Stimulated activated CD4-positive, alpha-beta T cell treated with anti-CD3 and anti-CD28 coated beads, Interleukin-15, amount 100 ng/mL, for 1 hour (primary cell): ENCODE measurements around the gene PARD6A.

Source experiments
- DNase-seq, 2 donors: peaks; one replicate each; pipeline ENCODE4 v3.0.0-alpha.2; 2020; ENCODE audit warnings: low read depth in 1 of 2, low spot score in 1 of 2

The PARD6A gene

GRCh38 chr16:67653789-67654402, 6.9 kb upstream of the PARD6A start:
- DNase-seq: no peak

GRCh38 chr16:67654403-67654911, 6.3 kb upstream of the PARD6A start:
- DNase-seq: no peak

- DNase-seq: no peak
Measured at GRCh38 chr16:67655363-67655762, 5.4 kb upstream of the PARD6A start.

DNA sequence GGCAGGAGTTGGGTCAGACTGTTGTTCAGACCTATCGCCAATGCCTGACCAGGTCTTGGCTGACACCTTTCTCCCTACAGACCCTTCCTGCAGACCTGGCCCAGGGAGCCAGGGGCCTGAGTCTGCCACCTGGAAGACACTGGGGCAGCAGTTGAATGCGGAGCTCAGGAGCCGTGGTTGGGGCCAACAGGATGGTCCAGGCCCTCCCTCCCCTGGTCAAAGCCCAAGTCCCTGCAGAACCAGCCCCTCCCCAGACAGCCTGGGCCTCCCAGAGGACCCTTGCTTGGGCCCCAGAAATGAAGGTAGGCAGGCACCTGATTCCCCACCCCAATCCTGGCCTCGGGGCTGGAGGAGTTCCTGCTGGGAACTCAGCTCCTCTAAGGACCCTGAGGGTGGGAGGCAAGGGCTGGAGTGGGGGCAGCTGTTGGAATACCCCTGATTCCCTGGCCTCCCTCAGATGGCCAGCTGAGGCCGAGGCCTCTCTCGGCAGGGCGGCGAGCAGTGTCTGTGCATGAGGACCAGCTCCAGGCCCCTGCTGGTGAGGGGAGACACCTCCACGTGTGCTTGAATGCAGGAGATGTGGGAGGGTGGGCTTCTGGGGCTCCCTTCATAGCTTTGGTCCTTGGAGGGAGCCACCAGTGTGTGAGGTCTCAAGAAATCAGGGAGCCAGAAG, 4.3 kb upstream of the PARD6A start:
- DNase-seq: no peak

DNA sequence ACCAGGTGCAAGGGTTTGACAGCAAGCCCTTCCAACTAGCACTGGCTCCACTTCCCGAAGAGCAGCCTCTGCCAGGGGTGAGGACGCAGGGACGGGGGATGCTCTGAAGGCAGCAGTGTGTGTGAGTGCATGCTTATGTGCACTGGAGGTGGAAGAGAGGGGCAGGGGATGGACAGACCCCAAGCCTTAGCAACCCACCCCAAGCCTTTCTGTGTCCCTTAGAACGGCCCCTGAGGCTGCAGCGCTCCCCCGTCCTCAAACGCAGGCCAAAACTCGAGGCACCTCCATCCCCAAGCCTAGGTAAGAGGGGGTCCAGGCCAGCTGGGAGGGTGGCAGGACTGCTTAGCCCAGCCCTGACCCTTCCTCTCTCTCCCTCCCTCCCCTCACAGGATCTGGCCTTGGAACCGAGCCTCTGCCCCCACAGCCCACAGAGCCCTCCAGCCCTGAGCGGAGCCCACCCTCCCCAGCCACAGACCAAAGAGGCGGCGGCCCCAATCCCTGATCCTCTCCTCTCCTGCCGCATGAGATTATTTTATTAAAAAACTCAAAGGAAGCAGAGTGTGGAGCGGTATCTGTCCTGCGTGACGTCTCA, 3.6 kb upstream of the PARD6A start:
- no peak for DNase-seq

DNA sequence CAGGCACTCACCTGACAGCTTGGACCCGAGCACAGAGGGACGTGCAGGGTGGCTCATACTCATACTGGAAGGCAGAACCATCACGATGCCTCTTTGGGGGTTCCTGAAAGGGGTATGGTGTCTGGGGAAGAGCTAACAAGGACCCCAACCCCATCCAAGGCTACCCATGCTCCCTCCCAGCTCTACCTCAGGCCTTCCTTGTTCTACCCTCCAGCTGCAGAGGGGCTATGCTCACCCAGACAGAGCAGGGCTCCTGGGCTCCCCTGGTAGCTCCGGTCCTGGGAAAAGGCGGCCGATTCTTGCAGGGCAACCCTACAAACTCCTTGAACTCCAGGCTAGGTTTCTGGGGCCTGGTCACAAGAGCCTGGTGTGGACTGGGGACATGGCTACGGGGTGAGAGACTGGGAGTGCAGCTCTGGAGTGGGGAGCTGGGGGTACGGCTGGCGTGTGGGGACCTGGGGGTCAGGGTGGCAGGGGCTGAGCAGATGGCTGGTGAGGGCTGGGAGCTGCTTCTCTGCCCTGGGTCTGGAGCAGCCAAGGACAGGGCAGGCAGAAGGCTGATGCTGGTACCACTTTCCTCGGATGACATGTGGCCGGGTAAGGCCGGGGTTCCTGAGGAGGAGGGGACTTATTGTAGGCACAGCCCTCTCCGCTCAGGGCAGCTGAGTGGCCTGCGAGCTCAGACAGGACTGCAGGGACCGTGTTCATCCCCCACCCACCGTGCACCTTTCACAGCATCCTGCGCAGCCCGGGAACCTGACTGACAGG, 2.8 kb upstream of the PARD6A start:
- DNase-seq: no peak

GRCh38 chr16:67658849-67659674, 1.7 kb upstream of the PARD6A start:
- DNase-seq: no peak

DNA sequence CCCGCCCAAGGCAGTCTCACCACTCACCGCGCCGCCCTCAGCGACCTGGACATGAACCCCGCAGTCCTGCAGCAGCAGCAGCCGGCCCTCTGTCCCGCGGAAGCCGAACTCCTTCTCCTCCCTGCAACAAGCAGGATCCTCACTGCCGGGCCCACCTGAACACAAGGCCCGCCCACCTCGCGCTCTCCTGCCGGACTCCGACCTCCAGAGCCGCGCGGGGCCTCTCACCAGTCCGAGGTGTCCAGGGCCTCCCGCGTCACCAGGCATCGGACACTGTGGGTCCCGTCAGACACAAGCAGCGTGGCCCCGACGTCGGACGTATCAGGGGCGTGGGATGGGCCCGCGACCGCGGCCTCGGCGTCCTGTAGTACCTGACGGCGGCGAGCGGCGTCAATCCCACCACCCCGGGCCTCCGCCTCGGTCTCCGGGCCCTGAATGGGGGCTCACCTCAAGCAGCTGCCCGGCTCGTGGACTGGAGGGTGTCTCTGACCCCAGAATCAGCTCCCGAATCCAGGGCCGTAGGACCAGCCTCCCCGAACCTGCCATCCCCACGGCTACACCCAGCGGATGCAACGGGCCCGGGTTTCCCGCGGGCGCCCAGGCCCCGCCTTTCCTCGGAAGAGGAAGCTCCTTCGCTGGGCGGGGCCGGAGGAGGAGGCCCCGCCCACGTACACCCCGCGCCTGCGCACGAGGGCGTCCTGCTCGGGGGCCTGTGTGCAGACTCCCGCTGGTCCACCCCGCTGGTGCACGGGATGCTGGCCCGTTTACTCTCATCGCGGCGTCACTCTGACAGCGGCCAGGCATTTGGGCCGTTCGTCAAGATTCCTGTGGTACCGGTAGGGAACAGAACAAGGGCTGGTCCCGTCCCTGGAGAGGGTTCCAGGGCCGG, 841 bp upstream of the PARD6A start, which contains the start of gene ACD:
Gene ACD, minus strand, starts transcription at position 586 of the 889 bp plus-strand sequence. Its CDS starts 40 bp downstream, at position 546.
- peak; percentile 90 to 94 for DNase-seq

- no peak for DNase-seq
Measured at GRCh38 chr16:67661101-67661761, 471 bp downstream of the PARD6A start.

DNA sequence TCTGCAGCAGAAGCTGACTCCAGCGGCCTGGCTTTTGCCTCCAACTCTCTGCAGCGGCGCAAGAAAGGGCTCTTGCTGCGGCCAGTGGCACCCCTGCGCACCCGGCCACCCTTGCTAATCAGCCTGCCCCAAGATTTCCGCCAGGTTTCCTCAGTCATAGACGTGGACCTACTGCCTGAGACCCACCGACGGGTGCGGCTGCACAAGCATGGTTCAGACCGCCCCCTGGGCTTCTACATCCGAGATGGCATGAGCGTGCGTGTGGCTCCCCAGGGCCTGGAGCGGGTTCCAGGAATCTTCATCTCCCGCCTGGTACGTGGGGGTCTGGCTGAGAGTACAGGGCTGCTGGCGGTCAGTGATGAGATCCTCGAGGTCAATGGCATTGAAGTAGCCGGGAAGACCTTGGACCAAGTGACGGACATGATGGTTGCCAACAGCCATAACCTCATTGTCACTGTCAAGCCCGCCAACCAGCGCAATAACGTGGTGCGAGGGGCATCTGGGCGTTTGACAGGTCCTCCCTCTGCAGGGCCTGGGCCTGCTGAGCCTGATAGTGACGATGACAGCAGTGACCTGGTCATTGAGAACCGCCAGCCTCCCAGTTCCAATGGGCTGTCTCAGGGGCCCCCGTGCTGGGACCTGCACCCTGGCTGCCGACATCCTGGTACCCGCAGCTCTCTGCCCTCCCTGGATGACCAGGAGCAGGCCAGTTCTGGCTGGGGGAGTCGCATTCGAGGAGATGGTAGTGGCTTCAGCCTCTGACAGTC, 1.3 kb downstream of the PARD6A start:
- DNase-seq: no peak

DNA sequence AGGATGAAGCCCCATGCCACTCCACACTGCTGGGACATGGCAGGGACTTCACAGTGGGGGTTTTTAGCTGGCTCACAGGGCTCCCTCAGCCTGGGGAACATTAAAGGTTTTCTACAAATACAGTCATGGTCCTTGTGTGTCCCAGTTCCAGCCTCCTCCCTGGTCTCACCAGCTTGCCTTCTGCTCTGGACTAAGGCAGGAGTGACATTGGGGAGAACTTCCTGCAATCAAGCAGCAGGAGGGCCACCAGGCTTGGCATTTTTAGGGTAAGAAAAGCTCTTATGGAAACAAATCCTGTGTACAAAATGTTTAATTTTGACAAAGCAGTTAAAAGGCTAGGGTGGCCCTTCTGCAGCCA, 1.9 kb downstream of the PARD6A start:
- no peak for DNase-seq

GRCh38 chr16:67663151-67663876, 2.6 kb downstream of the PARD6A start:
- DNase-seq: no peak

DNA sequence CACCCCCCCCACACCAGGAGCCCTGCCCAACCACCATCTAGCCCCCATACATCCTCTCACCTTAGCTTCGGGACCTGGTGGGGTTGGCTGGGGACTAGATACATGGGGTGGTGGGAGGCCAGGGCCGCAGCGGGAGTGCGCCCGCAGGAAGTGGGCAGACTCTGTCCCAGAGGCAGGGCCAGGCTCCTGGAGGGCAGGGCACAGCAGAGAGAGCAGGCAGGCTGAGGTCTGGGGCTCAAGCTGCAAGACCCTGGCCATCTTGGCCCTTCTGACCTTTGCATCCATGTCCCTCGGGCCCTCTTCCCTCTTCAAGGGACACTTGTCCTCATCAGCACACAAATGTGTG, 3.1 kb downstream of the PARD6A start:
- DNase-seq: no peak

- DNase-seq: no peak
Measured at GRCh38 chr16:67664258-67664657, 3.5 kb downstream of the PARD6A start.

GRCh38 chr16:67664871-67665270, 4.1 kb downstream of the PARD6A start:
- no peak for DNase-seq

DNA sequence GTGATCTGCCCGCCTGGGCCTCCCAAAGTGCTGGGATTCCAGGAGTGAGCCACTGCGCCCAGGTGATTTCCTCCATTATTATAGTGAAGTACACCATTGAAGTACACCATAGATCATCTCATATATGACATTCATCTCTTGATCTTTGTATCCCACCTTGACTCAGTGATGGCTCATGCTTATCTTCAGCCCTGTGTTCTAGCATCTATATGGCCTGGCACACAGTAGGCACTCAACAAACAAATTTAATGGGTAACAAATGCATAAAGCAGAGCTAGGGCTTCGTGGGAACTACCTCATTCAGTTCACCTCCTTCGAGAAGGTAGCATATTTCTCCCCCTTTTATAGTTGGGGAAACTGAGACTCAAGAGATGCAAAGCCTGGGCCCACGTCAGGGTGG, 4.8 kb downstream of the PARD6A start:
- DNase-seq: no peak

DNA sequence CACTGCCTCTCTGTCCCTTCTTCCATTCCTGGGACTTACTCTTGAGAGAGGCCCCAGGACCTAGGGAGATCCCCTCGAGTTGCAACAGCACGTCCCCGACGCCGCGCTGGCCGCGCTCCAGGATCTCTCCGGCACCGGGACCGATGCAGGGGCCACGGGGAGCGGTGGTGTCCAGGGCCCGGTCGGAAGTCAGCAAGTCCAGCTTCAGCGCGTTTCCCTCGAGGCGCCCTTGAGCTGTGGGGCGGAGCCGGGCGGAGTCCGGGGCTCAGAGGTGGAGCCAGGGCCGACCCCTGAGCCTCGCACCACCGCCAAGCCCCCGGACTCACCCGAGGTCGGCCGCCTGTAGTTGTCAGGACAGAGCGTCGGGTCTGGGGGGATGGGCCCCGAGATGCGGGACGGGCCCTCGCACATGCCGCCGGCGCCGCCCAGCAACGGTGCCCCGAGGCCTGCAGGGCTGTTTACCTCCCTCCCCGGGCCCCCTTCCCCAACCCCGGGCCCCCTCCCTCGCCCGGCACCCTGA, 5.3 kb downstream of the PARD6A start:
- DNase-seq: no peak
